Astrocyte (in vitro differentiated cells and primary cell): Measurements from ENCODE around the gene TBL1XR1.

Experiments
- CTCF ChIP-seq: IDR thresholded peaks from 2 replicates; pipeline ENCODE4 v1.5.1; 2011; ENCODE audit warnings: low read depth, mild to moderate bottlenecking, inconsistent platforms, low read length, moderate library complexity; ENCODE audit not compliant: insufficient read depth
- EZH2 ChIP-seq: IDR thresholded peaks from 2 replicates; pipeline ENCODE4 v1.6.1; 2012; ENCODE audit warnings: mild to moderate bottlenecking, low read length, inconsistent platforms; ENCODE audit not compliant: insufficient read depth

- no peak for TF ChIP-seq CTCF
- TF ChIP-seq EZH2 = no peak
These were observed 204.3 kb downstream of the TBL1XR1 start for GRCh38 chr3:176992978-176993377.
